Parathyroid adenoma (tissue), 2 donors: ENCODE data around the gene NEDD4.

Source experiments
- H2AFZ ChIP-seq: fragments of 300-600 bp; sonication (generic); one replicate; pipeline ENCODE4 v1.7.0; 2017; ENCODE audit warnings: antibody characterized with exemption, mild to moderate bottlenecking
- H3K27ac ChIP-seq: fragments of 300-600 bp; sonication (generic); one replicate; pipeline ENCODE4 v1.7.0; 2017
- H3K27me3 ChIP-seq: fragments of 300-600 bp; sonication (generic); one replicate; pipeline ENCODE4 v1.7.0; 2017; ENCODE audit warnings: low read length; ENCODE audit not compliant: control insufficient read depth, insufficient read depth
- H3K36me3 ChIP-seq: fragments of 300-600 bp; sonication (generic); one replicate; pipeline ENCODE4 v1.7.0; 2017; ENCODE audit warnings: low read length; ENCODE audit not compliant: control insufficient read depth, insufficient read depth
- H3K4me1 ChIP-seq: fragments of 300-600 bp; sonication (generic); one replicate; pipeline ENCODE4 v1.7.0; 2017; ENCODE audit warnings: control low read depth
- H3K4me2 ChIP-seq: fragments of 300-600 bp; sonication (generic); one replicate; pipeline ENCODE4 v1.7.0; 2017; ENCODE audit warnings: low read length
- H3K4me3 ChIP-seq: fragments of 300-600 bp; sonication (generic); one replicate; pipeline ENCODE4 v1.7.0; 2017; ENCODE audit warnings: low read depth, low read length
- H3K79me2 ChIP-seq: fragments of 300-600 bp; sonication (generic); one replicate; pipeline ENCODE4 v1.7.0; 2017; ENCODE audit warnings: control low read depth
- H3K9ac ChIP-seq: fragments of 300-600 bp; sonication (generic); one replicate; pipeline ENCODE4 v1.7.0; 2017; ENCODE audit warnings: mild to moderate bottlenecking
- H3K9me3 ChIP-seq: fragments of 300-600 bp; sonication (generic); one replicate; pipeline ENCODE4 v1.7.0; 2017; ENCODE audit warnings: low read length; ENCODE audit not compliant: control insufficient read depth
- TF ChIP-seq, protein P1 (sequence below): fragments of 300-600 bp; sonication (generic); IDR thresholded peaks from one replicate; pipeline ENCODE4 v1.7.0; 2017; ENCODE audit warnings: antibody characterized with exemption, mild to moderate bottlenecking
- donor health status: primary hyperparathyroidism.

The NEDD4 gene

GRCh38 chr15:55968923-55969322 is 24.5 kb downstream of the NEDD4 start:
- no peak overlapping the region for H2AFZ ChIP-seq
- H3K9me3 ChIP-seq: no peaks in the 10 kb centered on the region
- H3K27ac ChIP-seq: no peak overlapping the region
- H3K9ac ChIP-seq: no peak overlapping the region
- H3K27me3 ChIP-seq: no peaks in the 10 kb centered on the region
- TF ChIP-seq, protein P1, sequence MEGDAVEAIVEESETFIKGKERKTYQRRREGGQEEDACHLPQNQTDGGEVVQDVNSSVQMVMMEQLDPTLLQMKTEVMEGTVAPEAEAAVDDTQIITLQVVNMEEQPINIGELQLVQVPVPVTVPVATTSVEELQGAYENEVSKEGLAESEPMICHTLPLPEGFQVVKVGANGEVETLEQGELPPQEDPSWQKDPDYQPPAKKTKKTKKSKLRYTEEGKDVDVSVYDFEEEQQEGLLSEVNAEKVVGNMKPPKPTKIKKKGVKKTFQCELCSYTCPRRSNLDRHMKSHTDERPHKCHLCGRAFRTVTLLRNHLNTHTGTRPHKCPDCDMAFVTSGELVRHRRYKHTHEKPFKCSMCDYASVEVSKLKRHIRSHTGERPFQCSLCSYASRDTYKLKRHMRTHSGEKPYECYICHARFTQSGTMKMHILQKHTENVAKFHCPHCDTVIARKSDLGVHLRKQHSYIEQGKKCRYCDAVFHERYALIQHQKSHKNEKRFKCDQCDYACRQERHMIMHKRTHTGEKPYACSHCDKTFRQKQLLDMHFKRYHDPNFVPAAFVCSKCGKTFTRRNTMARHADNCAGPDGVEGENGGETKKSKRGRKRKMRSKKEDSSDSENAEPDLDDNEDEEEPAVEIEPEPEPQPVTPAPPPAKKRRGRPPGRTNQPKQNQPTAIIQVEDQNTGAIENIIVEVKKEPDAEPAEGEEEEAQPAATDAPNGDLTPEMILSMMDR: no peak
- H3K36me3 ChIP-seq: no peaks in the 10 kb centered on the region
- H3K4me1 ChIP-seq: no peaks in the 10 kb centered on the region
- no peak overlapping the region for H3K4me2 ChIP-seq
- no peaks in the 10 kb centered on the region for H3K79me2 ChIP-seq
- no peak overlapping the region for H3K4me3 ChIP-seq

GRCh38 chr15:55965091-55965490 is 28.3 kb downstream of the NEDD4 start:
- Histone ChIP-seq H3K9ac (no peak overlapping the region), H2AFZ (no peak overlapping the region), H3K27me3 (no peaks in the 10 kb centered on the region), H3K4me3 (no peak overlapping the region), H3K36me3 (no peaks in the 10 kb centered on the region), H3K4me2 (no peak overlapping the region), H3K9me3 (no peaks in the 10 kb centered on the region), H3K79me2 (no peaks in the 10 kb centered on the region), H3K27ac (no peak overlapping the region), H3K4me1 (no peaks in the 10 kb centered on the region)
- TF ChIP-seq, protein P1: no peak

DNA sequence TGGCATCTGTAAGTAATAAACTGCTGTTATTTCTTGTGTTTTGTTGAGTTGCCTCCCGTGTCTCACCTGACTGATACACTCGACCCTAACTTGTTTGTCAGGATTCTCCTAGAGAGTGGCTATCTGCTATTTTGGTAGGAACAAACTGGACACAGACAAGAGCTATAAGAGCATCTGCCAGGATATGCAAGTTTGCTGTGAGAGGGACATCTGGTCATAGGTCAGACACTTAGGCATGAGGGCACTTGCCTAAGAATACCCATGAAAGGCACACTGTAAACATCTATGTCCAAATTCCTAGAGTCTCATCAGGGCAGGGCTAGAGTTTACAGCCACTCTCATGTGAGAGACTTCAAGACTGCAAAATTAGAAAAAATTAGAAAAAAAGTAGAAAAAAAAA is 32.5 kb downstream of the NEDD4 start:
- Histone ChIP-seq H3K9me3 (no peaks in the 10 kb centered on the region), H3K79me2 (no peaks in the 10 kb centered on the region), H3K27ac (no peak overlapping the region), H3K4me3 (no peak overlapping the region), H3K4me2 (no peak overlapping the region), H3K9ac (no peak overlapping the region), H3K4me1 (no peaks in the 10 kb centered on the region), H3K36me3 (no peaks in the 10 kb centered on the region), H3K27me3 (no peaks in the 10 kb centered on the region), H2AFZ (no peak overlapping the region)
- TF ChIP-seq, protein P1: no peak

DNA sequence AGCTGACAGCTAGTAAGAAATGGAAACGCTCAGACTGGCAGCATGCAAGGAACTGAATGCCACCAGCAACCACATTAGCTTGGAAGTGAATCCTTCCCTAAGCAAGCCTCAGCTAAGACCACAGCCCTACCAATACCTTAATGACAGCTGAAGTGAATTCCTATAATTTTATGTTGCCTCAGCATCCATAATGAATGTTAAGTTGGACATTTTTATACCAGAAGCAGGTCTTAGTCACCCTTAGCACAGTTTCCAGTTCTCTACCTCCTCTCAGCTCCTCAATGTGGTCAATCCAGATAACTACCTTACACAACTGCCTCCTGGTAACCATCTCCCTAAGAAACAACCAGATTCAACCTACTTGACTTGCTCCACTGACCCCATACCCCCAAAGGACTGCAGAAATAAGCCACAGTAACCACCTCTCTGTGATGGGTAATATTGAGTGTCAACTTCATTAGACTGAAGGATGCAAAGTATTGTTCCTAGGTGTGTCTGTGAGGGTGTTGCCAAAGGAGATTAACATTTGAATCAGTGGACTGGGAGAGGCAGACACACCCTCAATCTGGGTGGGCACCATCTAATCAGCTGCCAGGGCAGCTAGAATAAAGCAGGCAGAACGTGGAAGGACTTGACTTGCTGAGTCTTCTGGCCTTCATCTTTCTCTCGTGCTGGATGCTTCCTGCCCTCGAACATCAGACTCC is 33.5 kb downstream of the NEDD4 start:
- Histone ChIP-seq H3K4me3 (no peak overlapping the region), H3K4me1 (no peaks in the 10 kb centered on the region), H3K27me3 (no peaks in the 10 kb centered on the region), H3K9ac (no peak overlapping the region), H3K79me2 (no peaks in the 10 kb centered on the region), H3K36me3 (no peaks in the 10 kb centered on the region), H2AFZ (no peak overlapping the region), H3K27ac (no peak overlapping the region), H3K9me3 (no peaks in the 10 kb centered on the region), H3K4me2 (no peak overlapping the region)
- TF ChIP-seq, protein P1: no peak

- H3K79me2 ChIP-seq: no peaks in the 10 kb centered on the region
- no peak overlapping the region for H3K4me2 ChIP-seq
- H3K4me1 ChIP-seq: no peaks in the 10 kb centered on the region
- no peak overlapping the region for H3K9ac ChIP-seq
- no peak overlapping the region for H2AFZ ChIP-seq
- H3K9me3 ChIP-seq: no peaks in the 10 kb centered on the region
- no peaks in the 10 kb centered on the region for H3K36me3 ChIP-seq
- TF ChIP-seq, protein P1: no peak
- no peak overlapping the region for H3K27ac ChIP-seq
- H3K27me3 ChIP-seq: no peaks in the 10 kb centered on the region
- no peak overlapping the region for H3K4me3 ChIP-seq
These were observed 35.1 kb downstream of the NEDD4 start for GRCh38 chr15:55958349-55958748.
